ENCODE results near the gene TEKT2.

Gene TEKT2

DNA sequence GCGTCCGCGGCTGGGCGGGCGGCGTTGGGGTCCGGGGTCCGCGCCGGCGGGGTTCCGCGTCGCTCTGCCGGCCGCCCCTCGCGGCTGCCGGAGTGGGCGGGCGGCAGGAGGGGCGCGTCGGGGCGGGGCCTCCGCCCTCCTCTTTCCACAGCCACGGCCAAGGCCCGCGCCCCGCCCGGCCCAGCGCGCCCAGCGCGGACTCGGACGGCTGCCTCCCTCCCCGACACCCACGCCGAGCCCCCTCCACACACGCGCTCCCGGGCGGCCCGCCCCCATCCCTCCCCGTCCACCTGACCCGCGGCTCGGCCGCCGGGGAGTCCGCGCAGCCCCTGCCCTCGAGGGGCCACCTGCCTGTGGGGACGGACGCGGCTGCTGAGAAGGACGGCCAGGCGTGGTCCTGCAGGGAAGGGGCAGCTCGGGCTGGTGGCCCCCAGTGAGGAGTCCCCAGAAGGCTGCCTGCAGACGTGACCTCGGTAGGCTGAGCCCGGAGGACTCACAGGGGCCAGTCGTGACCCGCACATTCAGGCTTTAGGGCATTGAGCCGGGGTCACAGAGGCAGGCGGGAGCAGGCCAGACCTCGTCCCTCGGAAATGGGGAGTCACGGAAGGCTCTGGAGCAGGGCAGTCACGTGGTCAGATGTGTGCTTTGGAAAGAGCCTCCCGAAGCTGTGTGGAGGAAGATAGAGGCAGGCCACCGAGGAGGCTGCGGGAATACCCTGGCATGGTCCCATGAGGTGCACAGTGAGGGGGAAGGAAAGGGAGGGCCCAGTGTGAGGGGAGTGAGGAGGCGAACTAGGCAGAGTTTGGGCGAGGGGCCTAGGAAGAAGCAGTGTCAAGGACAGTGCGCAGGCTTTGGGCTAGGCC is 41.5 kb downstream of the TEKT2 start, which contains the start of gene COL8A2:
COL8A2 (minus strand) TSS at position 94 of the 863 bp plus-strand sequence. CDS start 24,980 bp downstream, outside the sequence.
- Mint-ChIP-seq H3K9me3 (no peaks in the 10 kb centered on the region), H3K4me3 (no peak within 1 kb of the TSS), H3K4me1 (ENCODE audit: low read depth) (peaks cover 9% of the 10 kb centered on the region), H3K27ac (no peak within 1 kb of the TSS), H3K27me3 (ENCODE audit: low read depth) (peaks cover 46% of the 10 kb centered on the region), H3K36me3 (ENCODE audit: low read depth) (peaks cover 2% of the 10 kb centered on the region)

DNA sequence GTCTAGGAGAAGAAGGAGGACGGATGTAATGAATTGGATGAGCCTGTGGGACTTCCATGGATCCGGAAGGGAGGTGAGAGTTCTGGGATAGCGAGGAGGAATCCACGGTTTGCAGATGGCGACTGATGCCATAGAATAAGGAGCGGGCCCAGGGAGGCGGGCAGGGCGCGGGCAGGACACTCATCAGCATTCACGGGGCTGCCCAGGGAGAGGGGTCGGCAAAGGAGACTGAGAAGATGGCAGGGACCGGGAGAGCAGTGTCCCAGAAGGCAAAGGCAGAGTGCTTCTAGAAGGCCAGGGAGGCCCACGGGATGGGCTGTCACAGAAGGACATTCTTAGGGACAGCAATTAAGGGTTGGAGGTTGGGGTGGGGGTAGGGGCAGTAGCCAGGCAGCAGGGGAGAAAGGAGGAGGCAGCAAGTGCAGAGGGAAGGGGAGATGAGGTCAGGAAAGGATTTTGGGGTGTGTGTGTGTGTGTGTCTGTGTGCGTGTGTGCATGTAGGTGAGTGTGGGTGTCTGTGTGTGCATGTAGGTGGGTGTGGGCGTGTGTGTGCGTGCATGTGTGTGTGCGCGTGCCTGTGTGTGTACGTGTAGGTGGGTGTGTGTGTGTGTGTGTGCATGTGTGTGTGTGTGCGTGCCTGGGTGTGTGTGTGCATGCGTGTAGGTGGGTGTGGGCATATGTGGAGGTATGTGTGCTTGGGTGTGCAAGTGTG is 42.3 kb downstream of the TEKT2 start:
- Mint-ChIP-seq H3K9me3 (no peaks in the 10 kb centered on the region), H3K27ac (no peak overlapping the region)

GRCh38 chr1:36126797-36127500 is 43.1 kb downstream of the TEKT2 start:
- H3K4me1 Mint-ChIP-seq (ENCODE audit: low read depth), result peaks cover 9% of the 10 kb centered on the region
- no peak overlapping the region for H3K4me3 Mint-ChIP-seq
- H3K27me3 Mint-ChIP-seq (ENCODE audit: low read depth), result peaks cover 43% of the 10 kb centered on the region
- no peak overlapping the region for H3K27ac Mint-ChIP-seq
- peaks cover 2% of the 10 kb centered on the region for H3K36me3 Mint-ChIP-seq (ENCODE audit: low read depth)
- H3K9me3 Mint-ChIP-seq, result no peaks in the 10 kb centered on the region

More for the DNA sequence above, 42.3 kb downstream of the TEKT2 start:
- peaks cover 46% of the 10 kb centered on the region for H3K27me3 Mint-ChIP-seq (ENCODE audit: low read depth)
- H3K4me3 Mint-ChIP-seq, result no peak overlapping the region
- H3K36me3 Mint-ChIP-seq (ENCODE audit: low read depth), result peaks cover 2% of the 10 kb centered on the region
- peaks cover 9% of the 10 kb centered on the region for H3K4me1 Mint-ChIP-seq (ENCODE audit: low read depth)

DNA sequence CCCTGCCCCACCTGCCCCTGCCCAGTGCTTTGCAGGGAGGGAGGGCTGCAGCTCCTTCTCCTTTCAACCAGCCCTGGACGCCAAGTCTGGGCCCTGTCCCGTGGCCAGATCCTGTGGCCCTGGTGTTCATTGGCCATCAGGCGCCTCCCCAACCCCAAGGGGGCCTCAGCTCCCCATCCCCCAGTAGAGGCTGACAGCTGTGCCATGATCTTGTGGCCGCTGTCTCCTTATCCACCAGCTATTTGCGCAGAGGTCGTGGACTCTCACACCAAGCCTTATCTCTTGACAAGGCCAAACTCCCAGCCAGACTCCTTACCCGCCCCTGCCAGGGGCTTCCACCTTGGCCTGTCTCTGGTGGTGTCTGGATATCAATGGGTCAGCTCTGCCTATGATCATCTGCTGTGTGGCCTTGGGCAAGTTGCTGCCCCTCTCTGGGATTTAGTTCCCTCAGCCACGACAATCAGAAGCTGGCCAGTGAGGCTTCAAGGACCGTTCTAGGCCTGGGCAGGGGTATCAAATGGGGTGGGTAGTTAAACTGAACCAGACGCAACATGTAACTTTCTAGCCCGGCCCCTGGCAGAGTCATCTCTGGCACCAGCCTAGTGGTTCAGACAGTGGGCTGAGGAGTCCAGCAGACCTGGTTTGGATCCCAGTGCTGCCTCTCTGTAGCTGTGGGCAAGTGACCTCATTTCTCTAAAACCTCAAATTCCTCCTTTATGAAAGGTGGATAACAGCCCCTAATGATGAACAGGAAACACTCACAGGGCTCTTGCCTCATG is 44.4 kb downstream of the TEKT2 start:
- Mint-ChIP-seq H3K4me1 (ENCODE audit: low read depth) (peaks cover 8% of the 10 kb centered on the region), H3K27ac (no peak overlapping the region), H3K4me3 (no peak overlapping the region), H3K27me3 (ENCODE audit: low read depth) (peaks cover 29% of the 10 kb centered on the region), H3K9me3 (no peaks in the 10 kb centered on the region), H3K36me3 (ENCODE audit: low read depth) (peaks cover 2% of the 10 kb centered on the region)

DNA sequence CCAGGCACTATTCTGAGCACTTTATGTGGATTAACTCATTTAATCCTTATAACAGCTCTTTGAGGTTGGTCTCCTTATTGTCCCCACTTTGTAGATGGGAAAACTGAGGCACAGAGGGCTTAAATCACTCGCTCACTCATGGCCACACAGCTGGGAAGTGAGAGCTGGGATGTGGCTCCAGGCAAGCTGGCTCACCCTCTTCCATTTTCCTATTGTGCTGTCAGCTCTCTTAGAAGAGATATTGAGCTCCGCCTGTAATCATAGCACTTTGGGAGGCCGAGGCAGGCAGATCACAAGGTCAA is 45.0 kb downstream of the TEKT2 start:
- H3K27ac Mint-ChIP-seq, result no peak overlapping the region
- peaks cover 5% of the 10 kb centered on the region for H3K4me1 Mint-ChIP-seq (ENCODE audit: low read depth)
- H3K36me3 Mint-ChIP-seq (ENCODE audit: low read depth), result peaks cover 2% of the 10 kb centered on the region
- peaks cover 24% of the 10 kb centered on the region for H3K27me3 Mint-ChIP-seq (ENCODE audit: low read depth)
- H3K4me3 Mint-ChIP-seq, result no peak overlapping the region
- H3K9me3 Mint-ChIP-seq, result no peaks in the 10 kb centered on the region

DNA sequence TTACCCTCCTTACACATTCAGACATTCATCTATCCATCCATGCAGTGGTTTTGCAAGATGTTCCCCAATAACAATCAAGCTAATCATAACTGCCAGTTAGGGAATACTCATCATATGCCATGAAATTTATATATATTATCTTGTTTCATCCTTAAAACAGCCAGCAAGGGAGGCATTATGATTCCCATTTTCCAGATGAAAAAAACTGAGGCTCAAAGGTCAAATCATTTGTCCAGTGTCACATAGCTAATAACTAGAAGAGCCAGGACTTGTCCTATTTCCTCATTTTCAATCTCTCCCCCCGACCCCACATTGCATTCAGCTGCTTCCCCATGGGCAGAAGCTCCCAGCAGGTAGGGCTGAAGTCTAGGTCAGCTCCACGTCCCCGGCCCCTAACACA is 48.1 kb downstream of the TEKT2 start:
- Mint-ChIP-seq H3K27me3 (ENCODE audit: low read depth) (peaks cover under 1% of the 10 kb centered on the region), H3K4me3 (no peak overlapping the region), H3K4me1 (ENCODE audit: low read depth) (peaks cover 2% of the 10 kb centered on the region), H3K36me3 (ENCODE audit: low read depth) (peaks cover 4% of the 10 kb centered on the region), H3K27ac (no peak overlapping the region), H3K9me3 (no peaks in the 10 kb centered on the region)

DNA sequence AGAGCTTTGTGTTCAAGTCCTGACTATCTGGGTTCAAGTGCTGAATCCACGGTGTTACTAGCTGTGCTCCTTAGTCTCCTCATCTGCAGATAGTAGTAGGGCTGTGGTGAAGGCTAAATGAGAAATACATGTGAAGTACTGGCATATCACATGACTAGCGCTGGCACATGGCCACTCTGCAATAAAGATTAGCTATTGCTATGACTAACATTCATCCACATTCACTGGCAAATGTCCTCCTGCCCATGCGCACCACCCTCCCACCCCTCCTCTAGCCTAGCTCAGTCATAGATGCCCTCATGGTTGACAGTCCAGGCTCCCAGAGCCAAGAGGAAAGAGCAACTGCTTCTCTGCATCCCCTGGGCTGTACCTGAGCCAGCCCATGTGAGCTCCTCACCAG is 49.6 kb downstream of the TEKT2 start:
- no peak overlapping the region for H3K27ac Mint-ChIP-seq
- H3K4me3 Mint-ChIP-seq, result no peak overlapping the region
- peaks cover 2% of the 10 kb centered on the region for H3K4me1 Mint-ChIP-seq (ENCODE audit: low read depth)
- H3K27me3 Mint-ChIP-seq (ENCODE audit: low read depth), result no peaks in the 10 kb centered on the region
- peaks cover 6% of the 10 kb centered on the region for H3K36me3 Mint-ChIP-seq (ENCODE audit: low read depth)
- H3K9me3 Mint-ChIP-seq, result no peaks in the 10 kb centered on the region

GRCh38 chr1:36134031-36134430 is 50.1 kb downstream of the TEKT2 start:
- H3K27me3 Mint-ChIP-seq (ENCODE audit: low read depth), result no peaks in the 10 kb centered on the region
- no peak overlapping the region for H3K27ac Mint-ChIP-seq
- H3K4me3 Mint-ChIP-seq, result no peak overlapping the region
- peaks cover 6% of the 10 kb centered on the region for H3K36me3 Mint-ChIP-seq (ENCODE audit: low read depth)
- H3K9me3 Mint-ChIP-seq, result no peaks in the 10 kb centered on the region
- peaks cover 2% of the 10 kb centered on the region for H3K4me1 Mint-ChIP-seq (ENCODE audit: low read depth)

DNA sequence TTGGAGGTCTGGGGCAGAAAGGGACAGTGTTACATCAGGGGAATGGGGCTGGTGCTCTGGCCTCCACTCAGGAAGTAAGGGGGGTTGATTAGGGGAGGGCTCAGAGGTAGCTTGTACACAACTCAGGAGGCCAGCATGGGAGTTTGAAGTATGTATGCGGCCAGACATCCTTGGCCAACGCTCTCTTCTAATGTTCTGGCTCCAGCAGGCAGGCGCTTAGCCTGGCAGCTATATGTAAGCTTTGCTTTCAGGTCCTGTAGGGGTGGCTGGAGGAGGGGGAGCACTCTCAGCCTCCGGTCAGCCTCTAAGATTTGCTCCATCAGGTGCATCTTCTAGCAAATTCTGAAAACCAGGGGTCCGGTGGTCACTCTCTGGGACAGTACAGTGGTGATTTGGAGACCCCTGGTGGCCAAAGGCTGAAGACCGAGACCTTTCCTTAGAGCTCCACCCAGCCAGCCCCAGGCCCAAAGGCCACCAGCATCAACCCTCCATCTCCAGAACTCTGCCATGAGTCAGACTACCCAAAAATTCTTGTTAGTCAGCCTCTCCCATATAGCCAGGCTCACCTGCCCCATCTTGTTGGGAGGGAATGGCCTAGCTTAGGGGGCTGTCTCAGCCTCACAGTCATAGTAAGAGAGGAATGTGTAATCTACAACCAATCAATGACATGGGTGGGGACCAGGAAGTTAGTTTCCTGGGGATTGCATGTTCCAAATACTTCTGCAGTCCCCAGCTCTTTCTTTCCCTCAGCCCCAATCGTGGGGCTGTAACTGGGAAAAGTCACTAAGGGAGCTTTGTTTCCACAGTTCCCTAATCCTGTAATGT is 50.8 kb downstream of the TEKT2 start:
- peaks cover 2% of the 10 kb centered on the region for H3K4me1 Mint-ChIP-seq (ENCODE audit: low read depth)
- H3K36me3 Mint-ChIP-seq (ENCODE audit: low read depth), result peaks cover 9% of the 10 kb centered on the region
- H3K4me3 Mint-ChIP-seq, result no peak overlapping the region
- no peaks in the 10 kb centered on the region for H3K27me3 Mint-ChIP-seq (ENCODE audit: low read depth)
- no peak overlapping the region for H3K27ac Mint-ChIP-seq
- H3K9me3 Mint-ChIP-seq, result no peaks in the 10 kb centered on the region

DNA sequence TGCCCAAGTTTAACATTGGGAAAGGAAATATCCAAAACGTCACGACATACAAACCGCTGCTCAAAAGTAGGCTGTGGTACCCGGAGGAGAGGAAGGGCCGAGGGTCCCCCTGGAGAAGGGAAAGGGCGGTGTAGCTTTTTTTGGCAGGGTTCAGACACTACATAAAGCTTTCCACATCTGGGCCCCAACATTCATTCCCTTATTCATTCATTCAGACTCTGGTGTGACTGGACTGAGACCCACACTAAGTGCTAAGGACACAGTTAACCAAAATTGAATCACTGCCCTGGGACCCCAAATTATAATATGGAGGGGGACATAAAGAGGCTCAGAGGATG is 51.4 kb downstream of the TEKT2 start:
- Mint-ChIP-seq H3K27me3 (ENCODE audit: low read depth) (no peaks in the 10 kb centered on the region), H3K4me3 (no peak overlapping the region), H3K36me3 (ENCODE audit: low read depth) (peaks cover 14% of the 10 kb centered on the region), H3K9me3 (no peaks in the 10 kb centered on the region), H3K27ac (no peak overlapping the region), H3K4me1 (ENCODE audit: low read depth) (peaks cover 2% of the 10 kb centered on the region)

DNA sequence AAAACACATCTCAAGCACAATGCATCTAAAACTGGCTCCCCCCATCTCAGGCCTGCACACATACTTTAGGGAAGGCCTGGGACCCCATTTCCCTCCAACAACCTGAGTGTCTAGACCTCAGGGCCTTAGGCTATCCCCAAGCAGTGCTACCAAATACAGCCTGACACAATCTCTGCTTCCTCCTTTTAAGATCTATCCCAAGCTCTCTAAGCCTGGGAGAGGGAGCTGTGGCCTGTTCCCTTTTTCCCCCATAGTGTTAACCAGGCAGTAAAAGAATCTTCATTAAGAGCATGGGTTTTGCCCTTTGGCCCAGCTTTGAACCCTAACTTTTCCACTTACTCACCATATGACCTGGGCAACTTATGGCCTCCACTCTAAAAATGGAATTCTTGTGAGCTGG is 51.9 kb downstream of the TEKT2 start:
- H3K9me3 Mint-ChIP-seq, result no peaks in the 10 kb centered on the region
- peaks cover 15% of the 10 kb centered on the region for H3K36me3 Mint-ChIP-seq (ENCODE audit: low read depth)
- H3K4me3 Mint-ChIP-seq, result no peak overlapping the region
- H3K27ac Mint-ChIP-seq, result no peak overlapping the region
- H3K4me1 Mint-ChIP-seq (ENCODE audit: low read depth), result peaks cover 2% of the 10 kb centered on the region
- H3K27me3 Mint-ChIP-seq (ENCODE audit: low read depth), result no peaks in the 10 kb centered on the region

- Mint-ChIP-seq H3K9me3 (no peaks in the 10 kb centered on the region), H3K4me1 (ENCODE audit: low read depth) (peaks cover 5% of the 10 kb centered on the region), H3K36me3 (ENCODE audit: low read depth) (peaks cover 15% of the 10 kb centered on the region), H3K27me3 (ENCODE audit: low read depth) (no peaks in the 10 kb centered on the region), H3K27ac (no peak overlapping the region), H3K4me3 (no peak overlapping the region)
Observed at GRCh38 chr1:36136535-36136934, 52.6 kb downstream of the TEKT2 start.

GRCh38 chr1:36137226-36137625 is 53.3 kb downstream of the TEKT2 start:
- H3K27ac Mint-ChIP-seq, result no peak overlapping the region
- H3K4me3 Mint-ChIP-seq, result no peak overlapping the region

More at GRCh38 chr1:36137226-36137625, 53.3 kb downstream of the TEKT2 start:
- H3K4me1 Mint-ChIP-seq (ENCODE audit: low read depth), result peaks cover 7% of the 10 kb centered on the region
- no peaks in the 10 kb centered on the region for H3K27me3 Mint-ChIP-seq (ENCODE audit: low read depth)
- H3K9me3 Mint-ChIP-seq, result no peaks in the 10 kb centered on the region
- H3K36me3 Mint-ChIP-seq (ENCODE audit: low read depth), result peaks cover 17% of the 10 kb centered on the region
